Measurements from ENCODE around the gene DSG2.

GRCh38 chr18:31450409-31450808 lies 47.6 kb upstream of the DSG2 start:
- TF ChIP-seq, protein P1, sequence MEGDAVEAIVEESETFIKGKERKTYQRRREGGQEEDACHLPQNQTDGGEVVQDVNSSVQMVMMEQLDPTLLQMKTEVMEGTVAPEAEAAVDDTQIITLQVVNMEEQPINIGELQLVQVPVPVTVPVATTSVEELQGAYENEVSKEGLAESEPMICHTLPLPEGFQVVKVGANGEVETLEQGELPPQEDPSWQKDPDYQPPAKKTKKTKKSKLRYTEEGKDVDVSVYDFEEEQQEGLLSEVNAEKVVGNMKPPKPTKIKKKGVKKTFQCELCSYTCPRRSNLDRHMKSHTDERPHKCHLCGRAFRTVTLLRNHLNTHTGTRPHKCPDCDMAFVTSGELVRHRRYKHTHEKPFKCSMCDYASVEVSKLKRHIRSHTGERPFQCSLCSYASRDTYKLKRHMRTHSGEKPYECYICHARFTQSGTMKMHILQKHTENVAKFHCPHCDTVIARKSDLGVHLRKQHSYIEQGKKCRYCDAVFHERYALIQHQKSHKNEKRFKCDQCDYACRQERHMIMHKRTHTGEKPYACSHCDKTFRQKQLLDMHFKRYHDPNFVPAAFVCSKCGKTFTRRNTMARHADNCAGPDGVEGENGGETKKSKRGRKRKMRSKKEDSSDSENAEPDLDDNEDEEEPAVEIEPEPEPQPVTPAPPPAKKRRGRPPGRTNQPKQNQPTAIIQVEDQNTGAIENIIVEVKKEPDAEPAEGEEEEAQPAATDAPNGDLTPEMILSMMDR (IDR thresholded peaks at IDR 0.05): no peak
- no peak for TF ChIP-seq POLR2AphosphoS5 (IDR thresholded peaks at IDR 0.05)
